ENCODE results near the gene GALNT1.
A peak's percentile ranks its signal among the peaks of the same experiment; 100 is the strongest.

GALNT1 gene

GRCh38 chr18:35582899-35583558, 1.5 kb downstream of the GALNT1 start:
- no peak for DNase-seq

- no peak for DNase-seq
Observed at GRCh38 chr18:35584735-35585134, 3.2 kb downstream of the GALNT1 start.

- no peak for DNase-seq
Observed at GRCh38 chr18:35585608-35586007, 4.1 kb downstream of the GALNT1 start.

GRCh38 chr18:35588122-35588521, 6.6 kb downstream of the GALNT1 start:
- no peak for DNase-seq

GRCh38 chr18:35588995-35589394, 7.5 kb downstream of the GALNT1 start:
- DNase-seq = no peak

GRCh38 chr18:35589546-35589945, 8.0 kb downstream of the GALNT1 start:
- no peak for DNase-seq

GRCh38 chr18:35590935-35591334, 9.4 kb downstream of the GALNT1 start:
- no peak for DNase-seq

GRCh38 chr18:35592298-35592697, 10.8 kb downstream of the GALNT1 start:
- DNase-seq = no peak

- DNase-seq = no peak
Observed at GRCh38 chr18:35593859-35594258, 12.3 kb downstream of the GALNT1 start.

GRCh38 chr18:35597758-35598157, 16.2 kb downstream of the GALNT1 start:
- DNase-seq = no peak

- no peak for DNase-seq
Observed at GRCh38 chr18:35602193-35602820, 20.8 kb downstream of the GALNT1 start.

GRCh38 chr18:35603008-35603407, 21.5 kb downstream of the GALNT1 start:
- no peak for DNase-seq

GRCh38 chr18:35603528-35603927, 22.0 kb downstream of the GALNT1 start:
- DNase-seq = no peak

- no peak for DNase-seq
Observed at GRCh38 chr18:35604369-35604768, 22.8 kb downstream of the GALNT1 start.

- DNase-seq = no peak
Observed at GRCh38 chr18:35605686-35606417, 24.3 kb downstream of the GALNT1 start.

- DNase-seq = no peak
Observed at GRCh38 chr18:35609236-35609635, 27.7 kb downstream of the GALNT1 start.

- DNase-seq = no peak
Observed at GRCh38 chr18:35610089-35610488, 28.5 kb downstream of the GALNT1 start.

GRCh38 chr18:35610724-35611123, 29.2 kb downstream of the GALNT1 start:
- no peak for DNase-seq

GRCh38 chr18:35611518-35611917, 30.0 kb downstream of the GALNT1 start:
- DNase-seq = no peak

GRCh38 chr18:35616074-35616473, 34.5 kb downstream of the GALNT1 start:
- no peak for DNase-seq

GRCh38 chr18:35616664-35617423, 35.3 kb downstream of the GALNT1 start:
- DNase-seq = peak; percentile 74

GRCh38 chr18:35617865-35618264, 36.3 kb downstream of the GALNT1 start:
- no peak for DNase-seq

GRCh38 chr18:35618289-35618688, 36.7 kb downstream of the GALNT1 start:
- no peak for DNase-seq
